ENCODE results near the gene NEURL1. TPM values are rescaled to one million over a fixed set of nuclear protein-coding genes. Genes with fewer than 3 reads are reported as not detected.
A peak's percentile ranks its signal among the peaks of the same experiment; 100 is the strongest.

NEURL1 gene
- total RNA-seq, 4 donors from 2014 or later, result 0.19 TPM; not detected in 3

DNA sequence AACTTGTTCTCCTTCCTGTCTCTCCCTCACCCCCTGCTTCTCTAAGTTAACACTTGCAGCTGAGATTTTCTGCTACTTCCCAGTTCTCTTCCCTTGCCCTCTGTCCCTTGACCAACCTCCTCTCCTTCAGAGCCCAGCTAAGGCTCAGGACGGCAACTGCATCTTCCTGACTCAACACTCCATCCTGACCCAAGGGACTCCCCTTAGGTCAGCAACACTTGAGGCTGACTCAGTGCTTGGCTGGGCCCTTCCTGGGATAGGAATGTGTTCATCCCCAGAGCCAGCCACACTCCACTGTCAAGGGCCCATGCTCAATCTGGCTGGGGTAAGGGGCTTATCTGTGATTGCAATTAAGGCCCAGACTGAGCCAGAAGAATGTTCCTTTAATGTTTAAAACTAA is 44.8 kb upstream of the NEURL1 start:
- H3K4me3 ChIP-seq, result peak overlapping the region in 2 of 4 donors; percentile 73 to 77
- intact Hi-C loops (cut with DNase I), result no loop called here
- WGBS, 2 donors, result 29 to 71% methylated on average over 1 of the region's 1 CpG
- TF ChIP-seq POLR2A (IDR thresholded peaks at IDR 0.05), result no peak
- TF ChIP-seq, protein P1, sequence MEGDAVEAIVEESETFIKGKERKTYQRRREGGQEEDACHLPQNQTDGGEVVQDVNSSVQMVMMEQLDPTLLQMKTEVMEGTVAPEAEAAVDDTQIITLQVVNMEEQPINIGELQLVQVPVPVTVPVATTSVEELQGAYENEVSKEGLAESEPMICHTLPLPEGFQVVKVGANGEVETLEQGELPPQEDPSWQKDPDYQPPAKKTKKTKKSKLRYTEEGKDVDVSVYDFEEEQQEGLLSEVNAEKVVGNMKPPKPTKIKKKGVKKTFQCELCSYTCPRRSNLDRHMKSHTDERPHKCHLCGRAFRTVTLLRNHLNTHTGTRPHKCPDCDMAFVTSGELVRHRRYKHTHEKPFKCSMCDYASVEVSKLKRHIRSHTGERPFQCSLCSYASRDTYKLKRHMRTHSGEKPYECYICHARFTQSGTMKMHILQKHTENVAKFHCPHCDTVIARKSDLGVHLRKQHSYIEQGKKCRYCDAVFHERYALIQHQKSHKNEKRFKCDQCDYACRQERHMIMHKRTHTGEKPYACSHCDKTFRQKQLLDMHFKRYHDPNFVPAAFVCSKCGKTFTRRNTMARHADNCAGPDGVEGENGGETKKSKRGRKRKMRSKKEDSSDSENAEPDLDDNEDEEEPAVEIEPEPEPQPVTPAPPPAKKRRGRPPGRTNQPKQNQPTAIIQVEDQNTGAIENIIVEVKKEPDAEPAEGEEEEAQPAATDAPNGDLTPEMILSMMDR (IDR thresholded peaks at IDR 0.05), result no peak
- peaks cover 0 to 3% (median 0%) of the 10 kb centered on the region in 4 donors for H3K27me3 ChIP-seq
- no peaks in the 10 kb centered on the region for H3K9me3 ChIP-seq
- peaks cover 20 to 67% (median 24%) of the 10 kb centered on the region in 3 donors for H3K36me3 ChIP-seq
- no peak for DNase-seq
- H3K4me1 ChIP-seq, result peaks cover 23 to 94% (median 65%) of the 10 kb centered on the region in 3 donors
- peak overlapping the region in 3 of 4 donors; percentile 91 to 94 (median 93) for H3K27ac ChIP-seq

DNA sequence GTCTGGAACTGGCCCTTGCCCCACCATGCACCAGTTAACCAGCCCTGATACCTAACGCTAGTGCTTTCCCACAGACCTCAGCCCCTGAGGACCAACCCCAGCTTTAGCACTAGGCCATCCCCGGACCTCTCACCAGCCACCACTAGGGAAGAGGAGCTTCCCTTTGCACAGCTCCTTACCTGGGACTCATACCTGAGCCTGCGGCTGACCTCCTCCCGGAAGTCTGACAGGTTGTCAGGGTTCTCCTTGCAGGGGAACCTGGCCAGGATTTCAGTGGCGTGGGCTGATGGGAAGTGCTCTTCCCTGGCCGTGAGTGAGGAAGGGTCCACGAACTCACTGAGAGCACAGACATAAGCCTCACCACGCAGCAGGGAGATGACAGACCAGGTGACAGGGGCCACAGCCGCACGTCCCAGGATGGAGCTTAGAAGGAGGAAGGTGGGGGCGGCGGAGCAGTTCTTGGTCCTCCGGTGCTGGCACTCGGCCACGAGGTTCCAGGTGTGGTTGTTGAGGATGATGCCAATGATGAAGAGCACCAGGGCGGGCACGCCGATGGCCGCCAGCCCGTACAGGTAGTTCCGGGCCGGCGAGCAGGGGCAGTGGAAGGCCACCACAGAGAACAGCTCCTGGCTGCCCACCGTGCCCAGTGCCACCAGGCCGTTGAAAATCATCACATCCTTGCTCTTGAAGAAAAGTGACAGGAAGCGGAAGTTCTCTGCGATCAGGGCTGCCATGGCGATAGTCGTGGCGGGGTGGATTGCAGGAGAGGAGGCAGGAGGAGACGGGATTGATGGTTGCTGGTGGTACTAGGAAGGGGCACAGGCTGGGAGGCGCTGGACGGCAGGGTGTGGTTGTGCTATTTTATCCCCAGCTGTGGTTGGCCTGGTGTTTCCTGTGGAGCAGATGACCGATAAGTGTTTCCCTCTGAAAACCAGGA is 44.0 kb upstream of the NEURL1 start:
- peaks cover 13 to 60% (median 24%) of the 10 kb centered on the region in 3 donors for H3K36me3 ChIP-seq
- no peaks in the 10 kb centered on the region for H3K9me3 ChIP-seq
- WGBS, 2 donors, result 63 to 87% methylated on average over 3 to 28 of the region's 34 CpGs
- H3K27ac ChIP-seq, result peak overlapping the region; percentile 22 to 94 (median 92)
- H3K4me1 ChIP-seq, result peaks cover 23 to 86% (median 65%) of the 10 kb centered on the region in 3 donors
- peak overlapping the region in 3 of 4 donors; percentile 67 to 77 (median 73) for H3K4me3 ChIP-seq
- DNase-seq, result no peak
- TF ChIP-seq, protein P1 (IDR thresholded peaks at IDR 0.05), result peak in 1 of 6 experiments; percentile 3
- TF ChIP-seq POLR2A (IDR thresholded peaks at IDR 0.05), result no peak
- intact Hi-C loops (cut with DNase I), result no loop called here
- peaks cover 0 to 3% (median 0%) of the 10 kb centered on the region in 4 donors for H3K27me3 ChIP-seq

DNA sequence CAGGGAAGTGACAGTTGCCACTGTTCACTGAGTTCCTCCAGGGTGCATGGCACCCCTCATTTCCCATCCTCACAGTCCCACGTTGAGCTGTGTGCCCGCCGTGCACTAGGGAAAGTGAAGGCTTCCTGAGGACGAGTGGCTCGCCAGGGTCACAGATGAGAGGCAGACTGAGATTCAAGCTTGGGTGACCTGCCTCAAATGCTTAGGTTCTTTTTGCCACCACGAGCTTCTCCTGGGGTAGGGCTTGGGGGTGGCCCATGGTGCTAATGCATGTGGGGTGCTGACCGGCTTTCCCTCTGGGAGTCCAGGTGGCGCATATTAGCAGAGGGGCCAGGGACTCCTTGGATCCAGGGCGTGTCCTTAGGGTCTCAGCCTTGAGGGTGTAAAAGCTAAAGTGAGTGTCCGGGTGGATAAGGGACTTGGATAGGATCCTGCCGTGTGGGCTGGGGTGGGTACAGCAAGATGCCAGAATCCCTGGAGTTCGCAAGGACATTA is 43.3 kb upstream of the NEURL1 start:
- Histone ChIP-seq H3K27ac (peak overlapping the region in 3 of 4 donors; percentile 91 to 94 (median 93)), H3K4me1 (peaks cover 23 to 79% (median 60%) of the 10 kb centered on the region in 3 donors), H3K4me3 (peak overlapping the region in 3 of 4 donors; percentile 67 to 77 (median 73)), H3K36me3 (peaks cover 5 to 52% (median 24%) of the 10 kb centered on the region in 3 donors), H3K9me3 (no peaks in the 10 kb centered on the region), H3K27me3 (peaks cover 0 to 3% (median 0%) of the 10 kb centered on the region in 4 donors)
- TF ChIP-seq, protein P1 (IDR thresholded peaks at IDR 0.05), result no peak
- TF ChIP-seq POLR2A (IDR thresholded peaks at IDR 0.05), result no peak
- WGBS, 2 donors, result 54 to 81% methylated on average over 4 to 8 of the region's 12 CpGs
- intact Hi-C loops (cut with DNase I), result no loop called here
- DNase-seq, result no peak

DNA sequence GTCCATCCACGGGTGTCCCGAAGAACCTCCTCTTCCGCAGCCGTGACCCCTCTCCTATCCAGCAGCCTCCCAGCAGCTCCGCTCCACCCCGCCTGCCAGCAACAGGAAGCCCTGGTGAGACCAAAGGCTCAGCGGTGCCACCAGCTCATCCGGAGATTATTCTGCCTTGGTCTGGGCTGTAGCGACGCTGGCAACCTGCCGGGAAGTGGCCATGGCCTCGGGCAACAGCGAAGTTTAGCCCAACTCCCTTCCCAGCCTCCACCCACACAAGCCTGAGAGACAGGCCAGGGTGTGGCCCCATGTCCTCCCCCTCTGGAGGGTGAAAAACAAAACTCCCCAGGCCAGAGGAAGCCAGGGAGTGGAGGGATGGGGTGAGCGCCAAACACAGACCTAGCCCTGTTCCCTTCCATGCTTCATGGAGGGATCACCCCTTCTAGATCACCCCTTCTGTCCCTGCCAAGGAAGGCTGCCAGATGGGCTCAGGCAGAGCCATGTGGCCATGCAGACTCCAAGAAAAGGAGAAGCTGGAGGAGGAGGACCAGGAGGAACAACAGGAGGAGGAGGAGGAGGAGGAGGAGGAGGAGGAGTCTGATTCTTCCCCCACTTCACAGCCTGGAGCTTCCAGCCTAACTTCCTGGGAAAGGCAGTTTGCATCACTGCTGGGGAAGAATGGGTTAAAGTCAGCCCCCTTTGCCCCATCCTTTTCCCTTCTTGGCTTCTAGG is 42.3 kb upstream of the NEURL1 start:
- TF ChIP-seq, protein P1 (IDR thresholded peaks at IDR 0.05), result no peak
- peak in 1 of 4 donors; percentile 39 for TF ChIP-seq POLR2A (IDR thresholded peaks at IDR 0.05)
- intact Hi-C loops (cut with DNase I), result no loop called here
- Histone ChIP-seq H3K27ac (peak overlapping the region; percentile 78 to 94 (median 92)), H3K27me3 (peaks cover 0 to 3% (median 0%) of the 10 kb centered on the region in 4 donors), H3K36me3 (peaks cover 0 to 42% (median 17%) of the 10 kb centered on the region in 3 donors), H3K4me3 (peak overlapping the region; percentile 44 to 77 (median 70)), H3K9me3 (no peaks in the 10 kb centered on the region), H3K4me1 (peaks cover 23 to 69% (median 50%) of the 10 kb centered on the region in 3 donors)
- DNase-seq, result peak; percentile 26
- 16 to 23% methylated on average over 5 to 12 of the region's 14 CpGs for WGBS, 2 donors

Measured in esophagus squamous epithelium (tissue), 5 donors.